Ecto neural progenitor cell (in vitro differentiated cells): Measurements from ENCODE around the gene PLEKHA5.
"Not testable (repeated sequence)": the region's sequence is repeated elsewhere in the genome, so short reads cannot be mapped to it uniquely, and the experiment has no call there.

Experiments used
- DNase-seq: peaks from one replicate; pipeline ENCODE4 v3.0.0-alpha.2; 2018; ENCODE audit warnings: low spot score

PLEKHA5 gene

DNA sequence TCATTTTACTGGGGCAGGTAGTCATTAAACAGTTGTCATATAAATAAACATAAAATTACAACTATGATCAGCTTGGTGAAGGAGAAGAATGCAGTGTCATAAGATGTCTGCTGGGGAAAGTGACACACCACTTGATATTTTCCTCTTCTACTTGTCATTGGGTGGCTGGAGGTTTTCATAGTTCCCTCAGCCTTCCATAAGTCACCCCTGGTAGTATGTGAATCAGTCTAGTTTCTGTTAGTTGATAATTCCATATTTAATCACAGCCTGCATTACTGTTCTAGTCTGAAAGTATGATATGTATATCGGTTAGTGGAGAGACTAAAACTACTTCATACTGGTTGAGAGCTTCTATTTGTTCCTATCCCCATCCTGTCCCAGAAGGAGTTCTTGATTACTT is 38.2 kb downstream of the PLEKHA5 start:
- no peak for DNase-seq

DNA sequence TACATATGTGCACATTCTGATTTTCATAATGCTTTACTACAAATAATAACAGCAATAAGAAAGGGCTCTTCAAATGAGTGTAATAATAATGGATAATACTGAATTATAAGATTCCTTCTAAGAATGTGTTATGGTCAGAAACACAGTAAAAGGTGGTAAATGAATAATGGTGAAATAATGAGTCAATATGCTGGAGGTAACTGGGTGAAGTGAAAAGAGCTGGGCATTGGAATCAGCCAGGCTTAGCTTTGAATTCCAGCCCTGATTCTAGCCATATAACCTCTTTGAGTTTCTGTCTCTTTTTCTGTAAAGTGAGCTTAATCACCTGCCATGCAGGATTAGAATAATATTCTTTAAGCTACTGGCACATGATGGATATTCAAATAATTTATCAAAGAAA is 39.1 kb downstream of the PLEKHA5 start:
- DNase-seq = no peak

DNA sequence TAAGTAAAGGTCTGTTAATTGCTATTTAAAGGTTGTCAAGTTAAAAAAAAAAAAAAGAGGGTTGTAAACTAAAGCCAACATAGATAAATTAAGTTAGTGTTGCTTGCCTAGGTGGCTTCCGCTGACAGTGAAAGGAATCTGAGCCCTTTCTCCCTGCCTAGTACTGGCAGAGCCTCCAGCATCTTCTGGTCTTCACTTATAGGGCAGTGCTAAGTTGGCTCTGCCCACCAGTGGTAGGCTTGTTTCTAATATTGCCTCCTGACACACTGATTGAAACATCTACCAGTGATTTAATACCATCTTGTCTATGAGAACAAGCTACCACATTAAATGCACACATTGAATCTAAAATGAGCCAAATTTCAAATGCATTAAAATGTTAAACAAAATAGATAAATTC is 39.7 kb downstream of the PLEKHA5 start:
- DNase-seq = no peak

DNA sequence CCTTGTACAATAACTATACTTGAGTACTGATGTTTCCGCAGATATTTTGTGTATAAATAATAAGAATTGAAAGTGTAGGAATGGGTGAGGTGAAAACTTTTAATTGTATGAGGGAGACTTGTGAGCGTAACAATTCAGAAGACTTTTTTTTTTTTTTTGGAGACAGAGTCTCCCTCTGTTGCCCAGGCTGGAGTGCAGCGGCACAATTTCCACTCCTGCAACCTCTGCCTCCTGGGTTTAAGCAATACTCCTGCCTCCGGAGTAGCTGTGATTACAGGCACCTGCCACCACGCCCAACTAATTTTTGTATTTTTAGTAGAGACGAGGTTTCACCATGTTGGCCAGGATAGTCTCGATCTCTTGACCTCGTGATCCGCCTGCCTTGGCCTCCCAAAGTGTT is 40.8 kb downstream of the PLEKHA5 start:
- not testable (repeated sequence) for DNase-seq

DNA sequence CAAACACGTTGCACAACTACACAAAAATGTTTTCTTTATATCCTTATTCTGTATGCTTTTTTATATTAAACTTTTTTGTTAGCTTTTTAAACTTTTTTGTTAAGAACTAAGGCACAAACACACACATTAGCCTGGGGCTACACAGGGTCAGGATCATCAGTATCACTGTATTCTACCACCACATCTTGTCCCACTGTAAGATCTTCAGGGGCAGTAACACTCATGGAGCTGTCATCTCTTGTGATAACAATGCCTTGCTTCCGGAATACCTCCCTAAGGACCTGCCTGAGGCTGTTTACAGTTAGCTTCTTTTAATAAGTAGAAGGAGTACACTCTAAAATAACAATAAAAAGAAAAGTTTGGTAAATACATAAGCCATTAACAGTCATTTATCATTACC is 42.2 kb downstream of the PLEKHA5 start:
- DNase-seq = no peak

DNA sequence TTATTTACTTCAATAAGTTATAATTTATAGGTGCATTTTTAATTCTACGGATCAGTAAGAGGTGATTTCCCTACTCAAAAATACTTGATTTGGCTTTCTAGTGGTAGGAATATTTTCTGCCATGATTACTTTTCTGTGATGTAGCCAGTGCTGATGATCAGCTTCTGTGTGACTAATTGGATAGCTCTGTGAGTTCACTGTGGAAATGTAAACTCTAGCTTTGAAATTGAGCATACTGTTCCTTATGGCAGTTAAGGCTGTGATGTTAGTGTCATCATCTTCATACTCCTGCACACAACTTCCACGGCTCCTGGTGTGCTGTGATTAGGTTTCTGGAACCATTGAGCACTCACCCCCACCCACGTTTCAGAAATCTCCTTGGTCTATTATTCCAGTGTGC is 48.2 kb downstream of the PLEKHA5 start:
- DNase-seq = no peak

DNA sequence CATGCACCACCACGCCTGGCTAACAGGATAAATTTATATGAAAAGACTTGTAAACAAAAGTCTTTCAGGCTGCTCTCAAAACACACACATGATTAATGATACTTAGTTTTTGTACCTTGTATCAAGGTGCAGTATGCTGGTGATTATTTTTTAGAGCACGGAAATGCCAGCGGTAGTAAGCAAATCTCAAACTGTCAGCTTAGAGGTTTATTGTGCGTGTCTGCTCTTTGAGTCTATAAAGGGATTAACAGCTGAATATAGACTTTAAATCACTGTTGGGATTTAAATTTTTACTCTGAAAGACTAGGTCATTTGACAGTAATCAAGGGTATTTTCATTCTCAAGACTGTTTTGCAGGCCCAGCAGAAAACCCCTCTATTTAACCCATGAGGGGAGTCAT is 50.5 kb downstream of the PLEKHA5 start:
- DNase-seq = no peak

DNA sequence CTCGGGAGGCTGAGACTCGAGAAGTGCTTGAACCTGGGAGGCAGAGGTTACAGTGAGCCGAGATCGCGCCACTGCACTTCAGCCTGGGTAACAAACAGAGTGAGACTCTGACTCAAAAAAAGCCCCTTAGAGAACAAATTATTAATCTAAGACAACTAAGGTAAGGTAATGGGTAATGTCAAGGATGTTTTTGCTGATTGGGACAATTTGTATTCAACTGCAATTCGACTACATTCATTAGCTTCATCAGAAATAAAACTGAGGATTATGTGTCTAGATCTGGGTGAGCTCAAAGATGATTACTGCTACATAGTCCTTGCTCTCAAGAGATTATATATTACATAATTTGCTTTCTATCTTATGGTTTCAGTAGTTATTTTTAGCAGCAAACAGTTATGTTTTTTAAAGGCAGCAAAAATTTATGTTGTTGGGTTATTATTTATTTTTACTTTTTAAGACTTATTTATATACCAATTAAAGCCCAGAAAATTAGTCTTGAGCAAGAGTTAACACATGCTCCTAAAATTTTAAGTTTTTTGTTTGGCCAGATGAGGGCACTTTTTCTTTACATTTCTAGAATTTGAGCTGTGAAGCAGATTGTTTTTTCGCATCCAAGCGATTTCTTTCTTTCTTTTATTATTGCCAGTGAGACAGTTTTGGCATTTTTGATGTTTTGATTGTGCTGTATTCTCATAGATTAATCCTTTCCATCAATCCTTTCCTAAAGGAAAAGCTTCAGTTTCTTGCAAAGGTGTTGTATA is 52.3 kb downstream of the PLEKHA5 start:
- no peak for DNase-seq

DNA sequence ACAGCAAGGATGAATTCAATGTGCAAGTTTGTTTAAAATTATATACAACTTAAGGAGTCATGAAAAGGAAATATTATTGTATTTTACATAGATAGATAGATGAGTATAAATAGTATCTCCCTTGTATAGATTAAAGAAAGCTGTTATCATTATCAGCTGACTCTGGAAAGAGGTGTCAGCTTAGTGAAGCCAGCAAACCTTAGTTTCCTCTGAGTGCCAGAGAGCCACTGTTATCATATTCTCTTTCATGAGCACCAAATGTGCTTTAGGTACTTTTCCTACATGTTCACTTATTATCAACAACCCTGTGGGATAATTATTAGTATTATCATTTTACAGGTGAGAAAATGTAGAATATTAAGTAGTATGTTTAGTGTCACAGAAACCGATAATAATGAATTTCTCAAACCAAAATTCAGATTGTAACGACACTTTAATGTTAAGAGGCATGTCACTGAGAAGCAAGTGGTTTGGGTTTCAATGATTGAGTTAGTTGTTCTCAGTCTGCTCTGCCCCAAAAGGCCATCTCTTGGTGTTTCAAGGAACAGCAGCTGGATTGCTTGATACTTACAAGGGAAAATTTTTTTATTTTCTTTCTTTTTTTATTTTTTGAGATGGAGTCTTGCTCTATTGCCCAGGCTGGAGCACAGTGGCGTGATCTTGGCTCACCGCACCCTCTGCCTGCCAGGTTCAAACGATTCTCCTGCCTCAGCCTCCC is 53.7 kb downstream of the PLEKHA5 start:
- DNase-seq = no peak

DNA sequence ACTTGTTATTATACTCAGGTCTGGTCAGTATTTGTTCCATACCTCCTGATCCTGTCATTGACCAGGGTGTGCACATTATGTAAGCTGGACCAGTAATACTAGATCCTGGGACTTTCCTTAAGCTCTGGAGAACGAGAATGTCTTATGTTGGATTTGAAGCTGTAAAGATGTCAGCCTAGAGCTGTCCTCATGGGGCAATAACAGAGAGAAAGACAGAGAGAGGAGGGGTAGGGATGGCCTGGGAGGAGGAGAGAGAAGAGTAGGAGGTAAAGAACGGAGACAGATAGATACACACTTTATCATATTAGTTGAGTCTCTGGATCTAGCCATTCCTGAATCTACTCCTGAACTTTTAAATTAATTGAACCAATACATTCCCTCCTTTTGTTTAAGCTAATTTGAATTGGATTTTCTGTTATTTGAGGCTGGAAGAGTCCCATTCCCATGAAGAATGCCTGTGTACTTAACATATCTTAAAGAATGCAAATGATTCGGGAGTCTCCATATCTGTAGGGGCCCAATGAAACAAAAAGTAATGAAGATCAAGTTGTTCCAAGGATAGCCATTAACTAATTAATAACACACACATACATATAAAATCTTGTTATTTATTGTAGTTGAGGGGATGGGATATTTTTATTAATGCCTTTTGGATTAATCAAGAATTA is 55.9 kb downstream of the PLEKHA5 start:
- no peak for DNase-seq

DNA sequence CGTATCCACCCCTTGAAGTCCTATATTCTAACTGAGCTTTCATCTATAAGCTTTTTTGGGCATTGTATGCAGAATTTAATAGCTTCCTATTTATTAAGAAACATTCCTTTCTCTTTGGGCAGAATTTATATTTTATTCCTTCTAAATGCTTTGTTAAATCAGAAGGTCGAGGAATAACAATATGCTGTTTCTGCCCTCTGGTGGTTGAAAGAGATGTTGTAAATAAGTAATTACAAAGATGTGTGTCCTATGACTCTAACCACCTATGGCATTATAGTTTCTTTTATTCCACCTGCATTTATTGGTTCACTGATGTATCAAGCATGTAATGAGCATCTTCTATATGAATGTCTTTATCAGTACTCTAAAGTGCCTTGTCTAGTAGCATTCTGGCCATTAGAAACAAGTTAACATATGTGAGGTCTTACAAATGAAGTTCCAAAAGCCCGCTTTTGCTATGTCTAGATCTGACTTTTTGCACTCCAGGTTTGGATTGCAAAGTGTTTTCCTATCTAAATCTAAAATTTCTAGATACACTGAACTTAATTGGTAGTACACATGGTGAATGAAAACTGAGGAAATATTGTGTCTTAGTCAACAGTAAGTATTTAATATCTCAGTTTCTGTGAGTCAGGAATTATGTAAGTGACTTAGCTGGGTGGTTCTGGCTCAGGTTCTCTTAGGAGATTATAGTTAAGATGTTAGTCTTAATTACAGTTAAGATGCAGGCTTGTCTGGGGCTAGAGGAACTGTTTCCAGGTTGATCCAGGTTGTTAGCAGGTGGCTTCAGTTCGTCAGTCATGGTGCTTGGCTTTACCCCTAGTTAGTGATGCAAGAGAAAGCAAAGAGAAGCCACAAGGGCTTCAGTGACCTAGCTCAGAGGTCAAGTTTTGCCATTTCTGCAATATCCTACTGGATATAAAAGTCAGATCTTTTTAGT is 57.5 kb downstream of the PLEKHA5 start:
- DNase-seq = no peak

DNA sequence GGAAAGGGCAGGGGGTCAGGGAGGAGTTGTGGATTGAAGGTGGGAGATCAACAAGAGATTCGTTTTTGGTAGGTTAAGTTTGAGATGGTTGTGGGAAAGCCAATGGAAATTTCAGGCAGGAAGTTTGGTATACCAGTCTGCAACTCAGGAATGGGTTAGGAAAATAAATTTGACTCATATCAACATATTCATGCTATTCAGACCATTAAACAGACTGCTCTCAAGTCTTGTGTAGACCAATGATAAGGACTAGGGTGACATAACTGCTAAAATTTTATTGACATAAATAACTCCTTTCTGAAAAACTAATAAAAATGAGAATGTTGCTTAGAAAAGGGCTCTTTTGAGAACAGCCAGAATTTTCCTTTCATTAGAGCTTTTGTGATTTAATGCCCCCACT is 60.0 kb downstream of the PLEKHA5 start:
- DNase-seq = no peak

DNA sequence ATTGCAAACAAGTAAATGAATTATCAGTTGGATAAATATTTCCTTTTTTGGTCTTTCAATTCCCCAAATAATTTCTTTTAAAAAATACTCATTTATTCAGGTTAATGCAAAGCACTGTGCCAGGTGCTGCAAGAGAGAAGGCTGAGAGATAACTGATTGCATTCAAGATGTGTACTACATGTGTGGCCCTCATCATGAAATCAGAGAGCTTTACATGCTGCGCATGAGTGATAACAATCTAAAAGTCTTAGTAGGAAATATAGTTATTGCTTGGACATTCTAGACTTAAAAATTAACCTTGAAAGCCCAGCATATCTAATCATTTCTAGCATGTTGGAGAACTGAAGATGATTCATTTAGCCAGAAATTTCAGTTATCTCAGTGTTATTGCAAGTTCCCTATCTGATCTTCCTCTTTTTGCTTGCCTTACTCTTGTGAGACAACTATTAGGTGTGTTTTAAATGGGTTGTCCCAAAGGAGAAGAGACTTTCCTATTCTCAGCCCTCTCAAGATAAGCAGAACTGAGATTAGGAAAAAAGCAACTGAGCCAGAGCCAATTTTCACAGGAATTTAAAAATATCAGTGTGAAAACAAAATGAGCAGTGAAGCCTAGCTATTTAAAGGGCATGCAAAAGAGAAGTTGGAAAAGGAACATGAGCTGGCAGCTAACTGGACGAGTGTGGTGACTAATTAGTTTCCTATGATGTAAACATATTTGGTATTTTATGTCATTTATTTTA is 60.9 kb downstream of the PLEKHA5 start:
- DNase-seq = no peak

DNA sequence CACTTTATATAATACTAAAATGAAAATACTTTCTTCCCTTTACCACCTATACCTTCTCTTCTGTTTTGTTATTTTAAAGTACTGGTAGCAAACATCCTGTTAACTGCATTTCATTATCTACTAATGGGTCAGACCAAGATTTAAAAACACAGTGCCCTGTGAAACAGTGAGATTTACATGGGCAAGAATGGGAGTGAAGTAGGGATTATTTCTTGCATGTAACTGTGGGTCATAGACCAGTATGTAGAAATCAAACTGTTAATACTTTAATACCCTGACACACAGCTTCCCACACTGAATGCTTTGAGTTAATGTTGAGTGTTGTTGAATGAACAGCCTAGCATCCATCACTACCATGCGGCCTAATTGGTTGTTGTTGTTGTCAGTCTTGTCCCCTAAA is 61.6 kb downstream of the PLEKHA5 start:
- DNase-seq = no peak

DNA sequence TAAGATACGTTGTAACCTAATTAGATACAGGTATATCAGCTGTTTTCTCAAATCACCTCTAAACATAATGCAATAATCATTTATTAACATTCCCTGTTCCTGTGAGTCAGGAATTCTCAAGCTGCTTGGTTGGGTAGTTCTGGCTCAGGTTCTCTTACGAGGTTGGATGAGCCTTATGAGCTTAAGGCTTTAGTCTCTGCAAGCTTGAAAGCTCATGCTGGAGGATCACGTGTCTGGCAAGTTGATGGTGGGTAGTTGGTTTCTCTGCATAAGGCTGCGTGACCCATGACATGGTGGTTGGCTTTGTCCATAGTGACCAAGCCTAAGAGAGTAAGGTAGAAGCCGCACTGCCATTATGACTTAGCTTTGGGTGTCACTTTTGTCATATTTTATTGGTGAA is 62.0 kb downstream of the PLEKHA5 start:
- DNase-seq = no peak

DNA sequence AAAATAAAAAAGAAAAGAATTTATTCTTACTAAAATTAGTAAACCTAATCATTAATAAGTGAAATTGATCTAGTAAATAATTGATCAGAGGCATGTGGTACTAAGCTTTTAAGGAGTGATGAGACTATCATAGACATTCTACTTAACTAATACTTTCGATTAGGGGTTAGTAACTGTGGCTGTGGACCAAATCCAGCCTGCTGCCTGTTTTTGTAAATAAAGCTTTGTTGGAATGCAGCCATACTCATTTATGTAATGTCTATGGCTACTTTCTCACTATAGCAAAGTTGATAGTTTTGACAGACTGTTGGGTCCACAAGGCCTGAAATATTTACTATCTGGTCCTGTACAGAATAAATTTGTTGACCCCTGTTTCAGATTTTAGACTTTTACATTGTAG is 63.2 kb downstream of the PLEKHA5 start:
- DNase-seq = no peak

DNA sequence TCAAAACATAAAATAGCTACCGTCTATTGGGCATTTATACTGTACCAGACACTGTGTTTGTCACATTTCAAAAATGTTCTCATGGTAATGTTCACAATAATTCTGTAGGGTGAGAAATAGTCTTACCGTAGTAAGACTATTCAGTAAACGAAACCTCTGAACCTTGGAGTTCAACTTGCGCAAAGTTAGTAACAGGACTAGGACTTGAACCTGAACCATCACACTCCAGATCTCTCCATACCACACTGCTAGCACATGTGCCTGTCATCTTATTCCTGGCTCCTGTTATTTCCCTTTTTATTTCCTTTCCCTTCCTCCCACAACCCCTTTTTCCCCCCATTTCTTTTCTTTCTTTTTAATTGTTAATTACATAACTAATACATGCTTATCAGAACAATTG is 65.4 kb downstream of the PLEKHA5 start:
- DNase-seq = no peak

DNA sequence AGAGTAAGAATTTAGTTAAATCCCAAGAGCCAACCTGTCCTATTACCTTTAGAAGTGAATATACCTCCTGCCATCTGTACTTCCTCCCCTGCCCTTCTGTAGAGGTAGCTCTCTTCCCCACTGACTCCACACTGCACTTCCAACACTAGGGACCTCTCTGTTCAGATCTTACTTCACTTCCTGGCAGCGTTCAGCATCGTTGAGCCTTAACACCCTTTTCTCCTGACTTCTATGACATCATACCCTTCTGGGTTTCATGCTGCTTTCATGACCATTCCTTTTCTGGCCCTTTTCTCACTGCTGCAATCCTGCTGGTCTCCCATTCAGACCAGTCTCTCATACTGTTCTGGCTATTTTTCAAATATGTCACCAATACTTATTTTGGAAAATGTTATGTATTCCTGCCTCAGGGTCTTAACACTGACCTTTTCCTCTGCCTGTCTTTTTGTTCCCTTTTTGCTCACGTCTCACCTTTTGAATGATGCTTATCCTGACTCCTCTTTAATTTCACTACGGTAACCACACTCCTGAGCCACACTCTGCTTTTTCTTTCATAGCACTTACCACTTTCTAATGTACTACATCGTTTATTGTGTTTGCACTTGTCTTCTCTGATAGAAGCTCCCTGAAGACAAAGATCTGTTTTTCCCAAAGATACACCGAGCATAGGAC is 67.6 kb downstream of the PLEKHA5 start:
- no peak for DNase-seq

DNA sequence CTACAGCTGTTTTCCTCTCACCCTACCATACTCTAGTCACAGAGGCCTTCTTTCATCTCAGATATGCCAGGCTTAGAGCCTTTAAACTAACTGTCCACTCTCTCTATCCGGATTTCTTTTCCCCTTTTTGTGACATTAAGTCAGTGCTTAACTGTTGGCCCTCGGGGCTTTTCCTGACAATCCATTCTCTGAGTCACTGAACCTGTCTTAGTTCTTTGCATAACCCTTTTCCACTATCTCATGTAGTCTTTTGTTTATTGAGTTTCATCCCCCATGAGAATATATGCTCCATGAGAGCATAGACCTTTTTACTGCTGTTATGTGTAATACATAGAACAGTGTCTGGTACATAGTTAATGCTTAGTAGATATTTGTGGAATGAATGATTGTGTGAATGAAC is 68.7 kb downstream of the PLEKHA5 start:
- DNase-seq = no peak

DNA sequence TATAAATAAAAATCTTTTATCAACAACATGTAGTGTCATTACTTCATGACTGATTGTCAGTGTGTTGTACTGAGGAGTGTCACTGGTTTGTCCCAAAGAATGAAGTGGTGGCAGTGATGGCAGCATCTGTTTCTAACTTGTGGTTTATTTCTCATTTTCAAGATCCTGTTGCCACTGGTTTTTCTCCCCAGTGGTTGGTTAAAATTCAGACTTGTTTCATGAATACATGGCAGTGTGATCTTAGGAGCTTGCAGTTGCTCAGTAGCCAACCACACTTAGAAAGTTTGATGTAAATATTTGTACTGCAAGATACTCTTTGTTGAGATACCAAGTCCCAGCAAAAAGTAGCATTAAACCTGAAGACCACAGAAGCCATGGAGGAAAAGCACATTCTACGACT is 69.8 kb downstream of the PLEKHA5 start:
- DNase-seq = no peak

DNA sequence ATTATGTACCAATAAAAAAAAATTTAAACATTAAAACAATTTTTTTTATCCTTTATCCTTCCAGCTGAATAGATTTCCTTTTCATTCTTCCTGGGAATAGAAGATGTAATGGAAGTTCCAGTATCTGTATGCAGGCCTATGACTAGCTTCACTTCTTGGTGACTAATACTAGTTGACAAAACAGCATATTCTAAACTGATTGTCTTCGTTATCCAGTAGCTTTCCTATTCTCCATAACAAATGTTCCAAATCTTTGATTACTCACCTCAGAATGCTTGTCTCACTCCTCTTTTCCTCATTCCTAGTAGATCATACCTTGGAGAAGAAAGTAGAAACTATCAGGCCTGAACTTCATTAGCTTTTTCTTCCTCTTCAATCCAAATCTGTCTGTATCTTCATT is 70.7 kb downstream of the PLEKHA5 start:
- DNase-seq = no peak
